GM12878 (cell line): ENCODE results near the gene PNISR. TPM values are rescaled to one million over a fixed set of nuclear protein-coding genes. Genes with fewer than 3 reads are reported as not detected.

ENCODE experiments used
- ATAC-seq: fragments of 200-7000 bp; cut with Tn5 transposase; 3 replicates; pipeline ENCODE4 v1.9.1; 2020; ENCODE audit warnings: mild to moderate bottlenecking, moderate library complexity
- BruUV-seq: library from RNA; stranded (reverse); fragments of 400-500 nt; replicated peaks from 2 replicates; lab custom pipeline; 2021; lab: Mats Ljungman, UMichigan
- CTCF ChIA-PET: fragments of 300-600 bp; sonication (Branson Sonifier 250); formaldehyde crosslinking; extraction: SDS; loops from one replicate; lab custom pipeline; 2021; ENCODE audit warnings: inconsistent platforms; lab: Yijun Ruan, JAX
- POLR2A ChIA-PET: fragments of 350-600 bp; formaldehyde crosslinking; extraction: SDS; loops from one replicate; lab custom pipeline; 2021; ENCODE audit warnings: inconsistent platforms; lab: Charles Lee
- RAD21 ChIA-PET: fragments of 300-600 bp; sonication (Branson Sonifier 250); formaldehyde crosslinking; loops from one replicate; lab custom pipeline; 2023; ENCODE audit warnings: antibody characterized with exemption; ENCODE audit not compliant: unreplicated experiment; lab: Charles Lee
- SMC1A ChIA-PET: fragments of 300-600 bp; sonication (Branson Sonifier 250); formaldehyde crosslinking; loops from one replicate; lab custom pipeline; 2023; ENCODE audit not compliant: unreplicated experiment, uncharacterized antibody; lab: Charles Lee
- DNase-seq: peaks from one replicate; pipeline ENCODE4 v3.0.0-alpha.2; 2011; ENCODE audit warnings: low read depth, low spot score
- FAIRE-seq: peaks from 3 replicates; lab custom pipeline; 2011; peaks lifted over from hg19 to GRCh38; lab: Jason Lieb, UNC
- H2AFZ ChIP-seq: 2 replicates; pipeline ENCODE4 v1.6.0; 2011; ENCODE audit warnings: low read depth, low read length, control low read depth; ENCODE audit not compliant: control insufficient read depth
- H3K27ac ChIP-seq: 2 replicates; pipeline ENCODE4 v1.5.1; 2011; ENCODE audit warnings: control low read depth; ENCODE audit not compliant: control insufficient read depth, insufficient read depth
- H3K27me3 ChIP-seq, 2 experiments: replicated peaks in 1 of 2; 2 replicates each; pipeline versions ENCODE4 v1.6.0 to v1.6.1; 2011; ENCODE audit warnings: low read length in 1 of 2; ENCODE audit not compliant: control insufficient read depth in 2 of 2, insufficient read depth in 2 of 2
- H3K36me3 ChIP-seq, 2 experiments: 2 replicates each; pipeline ENCODE4 v1.5.1; 2011; ENCODE audit warnings: low read length in 1 of 2; ENCODE audit not compliant: control insufficient read depth in 2 of 2, insufficient read depth in 2 of 2
- H3K4me1 ChIP-seq: 2 replicates; pipeline ENCODE4 v1.6.1; 2011; ENCODE audit warnings: mild to moderate bottlenecking, low read length, moderate library complexity, mixed read lengths; ENCODE audit not compliant: control insufficient read depth, insufficient read depth
- H3K4me2 ChIP-seq: 2 replicates; pipeline ENCODE4 v1.6.0; 2011; ENCODE audit warnings: control low read depth; ENCODE audit not compliant: control insufficient read depth, insufficient read depth
- H3K4me3 ChIP-seq: fragments of 200-600 bp; sonication (generic); 2 replicates; pipeline ENCODE4 v1.5.1; 2016
- H3K79me2 ChIP-seq: 2 replicates; pipeline ENCODE4 v1.6.0; 2011; ENCODE audit warnings: low read length; ENCODE audit not compliant: control insufficient read depth, insufficient read depth
- H3K9ac ChIP-seq: 2 replicates; pipeline ENCODE4 v1.8.0; 2011; ENCODE audit warnings: low read length, control low read depth, mixed read lengths; ENCODE audit not compliant: control insufficient read depth, insufficient read depth
- H3K9me3 ChIP-seq: replicated peaks from 3 replicates; pipeline ENCODE4 v1.5.1; 2011; ENCODE audit warnings: mild to moderate bottlenecking, low read length; ENCODE audit not compliant: control insufficient read depth, insufficient read depth
- H4K20me1 ChIP-seq: 2 replicates; pipeline ENCODE4 v1.6.0; 2011; ENCODE audit not compliant: control insufficient read depth, insufficient read depth
- BACH1 ChIP-seq: fragments of 450-650 bp; IDR thresholded peaks from 2 replicates; pipeline ENCODE4 v1.6.1; 2017; ENCODE audit warnings: mild to moderate bottlenecking, borderline replicate concordance
- BMI1 ChIP-seq: fragments of 450-650 bp; IDR thresholded peaks from 2 replicates; pipeline ENCODE4 v1.6.1; 2016; ENCODE audit warnings: mild to moderate bottlenecking, moderate library complexity, borderline replicate concordance
- CHD2 ChIP-seq: IDR thresholded peaks from 2 replicates; pipeline ENCODE4 v1.6.1; 2011; ENCODE audit warnings: low read depth, low read length, improper control_type of control experiment, borderline replicate concordance
- ELK1 ChIP-seq: IDR thresholded peaks from 2 replicates; pipeline ENCODE4 v1.6.1; 2012; ENCODE audit warnings: low read depth, low read length, improper control_type of control experiment
- FOS ChIP-seq: IDR thresholded peaks from 3 replicates; pipeline ENCODE4 v1.6.1; 2011; ENCODE audit warnings: borderline replicate concordance; ENCODE audit not compliant: insufficient read length; ENCODE audit errors: extremely low read depth
- IRF5 ChIP-seq: fragments of 450-650 bp; IDR thresholded peaks from 2 replicates; pipeline ENCODE4 v1.6.1; 2017; ENCODE audit warnings: borderline replicate concordance
- POLR2AphosphoS5 ChIP-seq: IDR thresholded peaks from 2 replicates; pipeline ENCODE4 v1.6.1; 2011; ENCODE audit warnings: mild to moderate bottlenecking, low read length, inconsistent platforms
- RELA ChIP-seq: fragments of 450-650 bp; IDR thresholded peaks from 2 replicates; pipeline ENCODE4 v1.8.0; 2014; ENCODE audit warnings: borderline replicate concordance; ENCODE audit not compliant: partially characterized antibody
- SIX5 ChIP-seq: IDR thresholded peaks from 2 replicates; pipeline ENCODE4 v1.6.1; 2011; ENCODE audit warnings: mild to moderate bottlenecking, low read depth, low read length, moderate library complexity; ENCODE audit not compliant: severe bottlenecking
- SKIL ChIP-seq: fragments of 450-650 bp; IDR thresholded peaks from 2 replicates; pipeline ENCODE4 v1.6.1; 2017; ENCODE audit warnings: mild to moderate bottlenecking, low read depth, inconsistent platforms; ENCODE audit not compliant: poor library complexity, severe bottlenecking
- ZBTB33 ChIP-seq: fragments of 450-650 bp; IDR thresholded peaks from 2 replicates; pipeline ENCODE4 v1.6.1; 2017; ENCODE audit warnings: mild to moderate bottlenecking
- ZNF622 ChIP-seq: fragments of 450-650 bp; IDR thresholded peaks from 2 replicates; pipeline ENCODE4 v1.6.1; 2017; ENCODE audit warnings: mild to moderate bottlenecking, inconsistent platforms
- ZNF687 ChIP-seq: fragments of 450-650 bp; IDR thresholded peaks from 2 replicates; pipeline ENCODE4 v1.6.1; 2017; ENCODE audit warnings: mild to moderate bottlenecking, moderate library complexity
- WGBS: methylation state at CpG from one replicate; pipeline ENCODE4 v1.1.6; 2016; ENCODE audit warnings: low lambda C conversion rate; ENCODE audit not compliant: insufficient replicate concordance, insufficient coverage; ENCODE audit errors: missing lambda C conversion rate; 5-methylcytosine and 5-hydroxymethylcytosine counted together
- in situ Hi-C: fragments of 300-500 bp; cut with MboI; formaldehyde crosslinking; loops from 9 replicates; pipeline ENCODE4 v1.14.3; 2018; ENCODE audit warnings: mixed read lengths
- intact Hi-C: fragments of 100-400 bp; cut with micrococcal nuclease; formaldehyde crosslinking; loops from one replicate; pipeline ENCODE4 v1.14.2; 2022; ENCODE audit not compliant: unreplicated experiment
- polyA plus RNA-seq, 11 experiments: library from polyadenylated mRNA; depleted of rRNA in 4 of 11; unstranded in 6 of 11; stranded (reverse) in 5 of 11; fragments of >200 nt; fragmentation: Nextera tagmentation in 4 of 11; fragmentation: Illumina TruSeq in 1 of 11; extraction: Ambion mirVana in 4 of 11; extraction: Trizol in 1 of 11; gene quantifications; 1 replicate in 1 of 11; 2 replicates in 10 of 11; pipeline versions ENCODE4 v1.2.1 to v1.2.3, GENCODE V29; 2011 to 2016; ENCODE audit warnings: inconsistent platforms in 2 of 11, missing spikeins in 2 of 11, low read depth in 1 of 11
- total RNA-seq, 4 experiments: library from RNA; depleted of rRNA in 3 of 4; stranded (reverse); fragments of >200 nt in 3 of 4; fragmentation: Illumina TruSeq in 1 of 4; extraction: Trizol in 1 of 4; gene quantifications; 2 replicates each; pipeline versions ENCODE4 v1.2.1 to v1.2.3, GENCODE V29; 2013 to 2021

PNISR gene
- total and polyA plus RNA-seq, 10 of the 15 experiments (the other 5 are each of a cell fraction or from before 2014, with no cell fraction given): 79.1 to 180 (median 105) TPM

GRCh38 chr6:99397287-99397686 is 27.8 kb downstream of the PNISR start:
- no peaks in the 10 kb centered on the region for H3K4me1 ChIP-seq
- ChIA-PET POLR2A (no interaction called here), CTCF (interaction anchor here (1.7 kb wide), 1 partner anchor 27 kb away, joined by 4 read pairs; the partner anchor contains the start of gene PNISR), RAD21 (no interaction called here), SMC1A (interaction anchor here (0.6 to 2.6 kb wide), 2 partner anchors 29 to 63 kb away, joined by 3 to 9 read pairs; no protein-coding TSS in a partner anchor)
- no peak overlapping the region for H3K4me3 ChIP-seq
- H3K9me3 ChIP-seq: no peaks in the 10 kb centered on the region
- no peaks in the 10 kb centered on the region for H3K27me3 ChIP-seq
- FAIRE-seq (no peak), DNase-seq (no peak), ATAC-seq (no peak)
- BruUV-seq: no TSS peak
- H2AFZ ChIP-seq: no peak overlapping the region
- in situ Hi-C loops (no loop called here), intact Hi-C loops (no loop called here)
- no peak overlapping the region for H3K4me2 ChIP-seq
- peaks cover 2 to 17% of the 10 kb centered on the region in 2 experiments for H3K36me3 ChIP-seq
- no peak overlapping the region for H3K27ac ChIP-seq
- no peaks in the 10 kb centered on the region for H3K79me2 ChIP-seq
- H3K9ac ChIP-seq: no peak overlapping the region
- H4K20me1 ChIP-seq: no peaks in the 10 kb centered on the region
- WGBS: 57% methylated on average over 1 of the region's 1 CpG
- TF ChIP-seq CHD2 (no peak), IRF5 (no peak), POLR2AphosphoS5 (no peak), ELK1 (no peak), BACH1 (no peak), FOS (no peak), SIX5 (no peak), BMI1 (no peak), SKIL (no peak), ZNF687 (no peak), RELA (no peak), ZNF622 (no peak), ZBTB33 (no peak)
